Breast epithelium (tissue), 4 donors: Measurements from ENCODE around the gene LARP4. TPM values are rescaled to one million over a fixed set of nuclear protein-coding genes. Genes with fewer than 3 reads are reported as not detected.

Experiments used
- DNase-seq, 2 donors: peaks; one replicate each; pipeline ENCODE4 v3.0.0-alpha.2; 2019; ENCODE audit warnings: low spot score in 2 of 2
- H3K27ac ChIP-seq, 2 donors: fragments of 200-600 bp; sonication (generic) in 1 of 2; one replicate each; pipeline ENCODE4 v1.5.1; 2016 to 2019; ENCODE audit warnings: mild to moderate bottlenecking in 1 of 2
- H3K27me3 ChIP-seq, 2 donors: fragments of 200-600 bp; sonication (generic) in 1 of 2; one replicate each; pipeline versions ENCODE4 v1.5.1 to v1.6.0; 2017 to 2019; ENCODE audit warnings: control low read depth in 1 of 2, mild to moderate bottlenecking in 1 of 2
- H3K36me3 ChIP-seq: fragments of 200-600 bp; one replicate; pipeline ENCODE4 v1.5.1; 2019
- H3K4me1 ChIP-seq, 2 donors: fragments of 200-600 bp; sonication (generic); one replicate each; pipeline ENCODE4 v1.5.1; 2016 to 2019; ENCODE audit warnings: control low read depth in 1 of 2
- H3K4me3 ChIP-seq, 3 donors: fragments of 200-600 bp; sonication (generic); 1 replicate in 2 of 3; 2 replicates in 1 of 3; pipeline ENCODE4 v1.5.1; 2016 to 2019; ENCODE audit warnings: mild to moderate bottlenecking in 3 of 3, moderate library complexity in 2 of 3
- H3K9me3 ChIP-seq, 2 donors: fragments of 200-600 bp; sonication (generic) in 1 of 2; one replicate each; pipeline ENCODE4 v1.5.1; 2016 to 2019; ENCODE audit warnings: control low read depth in 1 of 2
- CTCF ChIP-seq, 3 donors: fragments of 450-650 bp; IDR thresholded peaks; one replicate each; pipeline ENCODE4 v1.5.1; 2016 to 2017; ENCODE audit warnings: antibody characterized with exemption in 3 of 3, mild to moderate bottlenecking in 3 of 3, moderate library complexity in 3 of 3
- POLR2A ChIP-seq: fragments of 450-650 bp; IDR thresholded peaks from one replicate; pipeline ENCODE4 v1.6.1; 2016; ENCODE audit warnings: antibody characterized with exemption, mild to moderate bottlenecking, moderate library complexity
- POLR2AphosphoS5 ChIP-seq, 3 donors: sonication (generic); formaldehyde crosslinking; IDR thresholded peaks; one replicate each; pipeline ENCODE4 v1.6.1; 2017; ENCODE audit warnings: antibody characterized with exemption in 3 of 3
- intact Hi-C: fragments of 100-400 bp; cut with DNase I; formaldehyde crosslinking; loops from one replicate; pipeline ENCODE4 v1.15.1; 2023; ENCODE audit warnings: low total_unique reads
- total RNA-seq, 3 donors: library from RNA; depleted of rRNA; stranded (reverse); fragments of >200 nt; gene quantifications; one replicate each; pipeline ENCODE4 v1.1.0, GENCODE V29; 2016

The LARP4 gene
- total RNA-seq, 3 donors from 2014 or later, result 34.2 to 61.9 (median 56.3) TPM

- TF ChIP-seq POLR2AphosphoS5 (IDR thresholded peaks at IDR 0.05) (peak; percentile 51 to 86 (median 69)), POLR2A (no peak), CTCF (IDR thresholded peaks at IDR 0.05) (peak; percentile 94 to 99 (median 97))
- peak within 1 kb of the TSS; percentile 93 to 94 for H3K27ac ChIP-seq
- peak within 1 kb of the TSS; percentile 83 to 87 (median 85) for H3K4me3 ChIP-seq
- H3K27me3 ChIP-seq, result no peaks in the 10 kb centered on the region
- peaks cover 0 to 7% of the 10 kb centered on the region in 2 donors for H3K4me1 ChIP-seq
- no peaks in the 10 kb centered on the region for H3K36me3 ChIP-seq
- intact Hi-C loops, result loop anchor here (5.0 kb wide), 1 partner anchor 132 kb away; no protein-coding TSS in a partner anchor
- no peaks in the 10 kb centered on the region for H3K9me3 ChIP-seq
- DNase-seq, result peak; percentile 93 to 95
Observed at GRCh38 chr12:50504798-50505674, 104.4 kb downstream of the LARP4 start, which contains the start of gene DIP2B. Gene DIP2B, plus strand, starts transcription at chr12:50504985. Its CDS starts 156 bp downstream, at chr12:50505141.

GRCh38 chr12:50505675-50506530, 105.2 kb downstream of the LARP4 start:
- TF ChIP-seq CTCF (IDR thresholded peaks at IDR 0.05), result no peak
- no peak for TF ChIP-seq POLR2A
- TF ChIP-seq POLR2AphosphoS5 (IDR thresholded peaks at IDR 0.05), result no peak
- Histone ChIP-seq H3K27ac (peak overlapping the region; percentile 93 to 94), H3K36me3 (no peaks in the 10 kb centered on the region), H3K4me3 (peak overlapping the region; percentile 83 to 87 (median 85)), H3K4me1 (peaks cover 0 to 7% of the 10 kb centered on the region in 2 donors), H3K9me3 (no peaks in the 10 kb centered on the region), H3K27me3 (no peaks in the 10 kb centered on the region)
- no peak for DNase-seq
- intact Hi-C loops, result loop anchor here (5.0 kb wide), 1 partner anchor 131 kb away; no protein-coding TSS in a partner anchor

DNA sequence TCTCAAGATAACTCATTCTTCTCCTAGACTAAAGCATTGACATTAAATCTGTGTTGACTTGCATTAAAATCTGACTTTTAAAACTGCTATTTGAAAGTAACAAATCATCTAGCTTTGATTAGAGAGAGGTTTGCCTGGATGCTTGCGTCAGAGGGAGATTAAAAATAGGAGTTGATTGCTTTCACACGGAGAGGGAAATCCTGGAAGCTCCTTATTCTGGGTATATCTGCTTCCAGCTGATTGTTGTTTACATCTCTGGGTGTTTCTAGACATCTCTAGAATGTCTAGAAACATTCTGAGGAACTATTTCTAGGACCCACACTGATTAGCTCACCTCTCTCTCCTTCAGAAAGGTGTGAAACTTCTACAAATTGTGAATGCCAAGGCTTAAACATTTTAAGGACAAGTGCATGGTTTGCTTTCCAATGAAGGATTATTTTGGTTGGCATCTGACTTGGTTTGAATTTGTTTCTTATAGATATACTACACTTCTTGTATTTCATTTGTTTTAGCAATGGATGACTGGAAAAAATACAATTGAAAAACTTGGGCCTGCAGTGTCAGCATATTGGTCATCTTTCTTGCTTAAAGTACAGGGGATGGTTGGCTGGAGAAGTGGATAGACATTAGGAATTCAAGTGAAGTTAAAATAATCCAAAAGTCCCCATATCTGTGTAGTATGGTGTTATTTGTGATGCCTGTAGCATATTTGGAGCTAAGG, 106.2 kb downstream of the LARP4 start:
- Histone ChIP-seq H3K36me3 (no peaks in the 10 kb centered on the region), H3K27ac (peak overlapping the region; percentile 93 to 94), H3K4me1 (peaks cover 0 to 7% of the 10 kb centered on the region in 2 donors)

GRCh38 chr12:50507474-50507838, 106.8 kb downstream of the LARP4 start:
- H3K9me3 ChIP-seq, result no peaks in the 10 kb centered on the region
- peak overlapping the region; percentile 26 to 93 for H3K27ac ChIP-seq
- intact Hi-C loops, result loop anchor here (5.0 kb wide), 1 partner anchor 130 kb away; no protein-coding TSS in a partner anchor
- H3K4me1 ChIP-seq, result peaks cover 0 to 7% of the 10 kb centered on the region in 2 donors
- H3K27me3 ChIP-seq, result no peaks in the 10 kb centered on the region
- no peak for TF ChIP-seq CTCF (IDR thresholded peaks at IDR 0.05)
- no peak for TF ChIP-seq POLR2A
- no peak for TF ChIP-seq POLR2AphosphoS5 (IDR thresholded peaks at IDR 0.05)
- no peaks in the 10 kb centered on the region for H3K36me3 ChIP-seq
- H3K4me3 ChIP-seq, result peak overlapping the region in 1 of 3 donors; percentile 85
- DNase-seq, result no peak

More for the DNA sequence above, 106.2 kb downstream of the LARP4 start:
- intact Hi-C loops, result loop anchor here (5.0 kb wide), 1 partner anchor 130 kb away; no protein-coding TSS in a partner anchor
- no peaks in the 10 kb centered on the region for H3K27me3 ChIP-seq
- no peaks in the 10 kb centered on the region for H3K9me3 ChIP-seq
- TF ChIP-seq CTCF (IDR thresholded peaks at IDR 0.05), result no peak
- TF ChIP-seq POLR2A, result no peak
- TF ChIP-seq POLR2AphosphoS5 (IDR thresholded peaks at IDR 0.05), result no peak
- H3K4me3 ChIP-seq, result peak overlapping the region; percentile 83 to 87 (median 85)
- DNase-seq, result no peak
